ENCODE data around the gene CLCN7.

CLCN7 gene

GRCh38 chr16:1502092-1503004 is 27.5 kb upstream of the CLCN7 start:
- DNase-seq = no peak

- DNase-seq = no peak
These were observed 26.8 kb upstream of the CLCN7 start for GRCh38 chr16:1501630-1502029.

- DNase-seq = no peak
These were observed 25.8 kb upstream of the CLCN7 start for GRCh38 chr16:1500465-1501150.

- DNase-seq = no peak
These were observed 25.1 kb upstream of the CLCN7 start for GRCh38 chr16:1499756-1500464.

- DNase-seq = no peak
These were observed 24.3 kb upstream of the CLCN7 start for GRCh38 chr16:1498899-1499676.

GRCh38 chr16:1497014-1497598 is 22.3 kb upstream of the CLCN7 start:
- DNase-seq = no peak

- no peak for DNase-seq
These were observed 21.6 kb upstream of the CLCN7 start for GRCh38 chr16:1496464-1496863.

GRCh38 chr16:1495889-1496262 is 21.0 kb upstream of the CLCN7 start:
- no peak for DNase-seq

- no peak for DNase-seq
These were observed 20.5 kb upstream of the CLCN7 start for GRCh38 chr16:1495211-1495888.

- no peak for DNase-seq
These were observed 19.9 kb upstream of the CLCN7 start for GRCh38 chr16:1494711-1495110.

- peak; percentile 48 for DNase-seq
These were observed 19.4 kb upstream of the CLCN7 start for GRCh38 chr16:1494129-1494640.

GRCh38 chr16:1493746-1494094 is 18.9 kb upstream of the CLCN7 start:
- peak; percentile 47 for DNase-seq

GRCh38 chr16:1492923-1493745 is 18.3 kb upstream of the CLCN7 start, which contains the start of gene TELO2:
Gene TELO2 (plus strand): TSS chr16:1493360. CDS start chr16:1494282, 922 bp downstream.
- peak; percentile 88 for DNase-seq

- no peak for DNase-seq
These were observed 17.5 kb upstream of the CLCN7 start for GRCh38 chr16:1492082-1492922.

GRCh38 chr16:1491327-1491726 is 16.5 kb upstream of the CLCN7 start:
- DNase-seq = no peak

GRCh38 chr16:1489077-1489476 is 14.2 kb upstream of the CLCN7 start:
- DNase-seq = no peak

GRCh38 chr16:1488619-1489018 is 13.8 kb upstream of the CLCN7 start, which contains the start of gene PTX4:
Gene PTX4 (minus strand): TSS chr16:1488944. CDS start chr16:1488909, 35 bp downstream.
- DNase-seq = no peak

- no peak for DNase-seq
These were observed 13.3 kb upstream of the CLCN7 start for GRCh38 chr16:1488054-1488601.

GRCh38 chr16:1487395-1488053 is 12.7 kb upstream of the CLCN7 start:
- no peak for DNase-seq

Measured in hematopoietic multipotent progenitor cell treated with erythropoietin and hydrocortisone succinate and interleukin-3 and kit ligand, for 6 days (in vitro differentiated cells).